SK-N-SH (cell line): ENCODE measurements around the gene PARD3.

ENCODE experiments used
- CHD2 ChIP-seq: fragments of 150-350 bp; IDR thresholded peaks from 2 replicates; pipeline ENCODE4 v1.6.1; 2018; ENCODE audit warnings: low read length; ENCODE audit not compliant: partially characterized antibody
- RFX5 ChIP-seq: IDR thresholded peaks from 2 replicates; pipeline ENCODE4 v1.6.1; 2012; ENCODE audit warnings: mild to moderate bottlenecking, improper control_type of control experiment, low read length
- RXRA ChIP-seq: IDR thresholded peaks from 2 replicates; pipeline ENCODE4 v1.4.0; 2012; ENCODE audit warnings: low read depth, mild to moderate bottlenecking, borderline replicate concordance
- TF ChIP-seq, protein P1 (sequence below): fragments of 200-600 bp; sonication (generic); IDR thresholded peaks from 2 replicates; pipeline ENCODE4 v1.6.1; 2017; ENCODE audit warnings: antibody characterized with exemption, mild to moderate bottlenecking, moderate library complexity

DNA sequence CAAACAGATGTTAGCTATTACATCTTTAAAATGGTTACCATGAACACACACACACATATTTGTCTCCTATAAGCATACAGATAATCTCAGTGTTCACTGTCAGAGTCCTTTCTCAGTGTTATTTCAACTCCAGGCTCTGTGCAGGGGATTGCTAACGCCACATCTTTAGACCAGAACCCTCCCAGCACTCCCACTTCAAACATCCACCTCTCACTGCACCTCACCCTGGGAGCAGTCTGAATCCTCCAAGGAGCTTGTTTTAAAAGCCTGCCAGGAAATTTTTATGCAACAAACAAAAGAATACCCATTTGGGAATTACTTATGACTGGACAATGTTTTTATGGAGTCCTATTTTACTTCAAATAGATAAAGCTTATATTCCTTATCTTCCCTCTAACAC lies 107.4 kb downstream of the PARD3 start:
- TF ChIP-seq CHD2 (no peak), RFX5 (no peak), RXRA (no peak)
- TF ChIP-seq, protein P1, sequence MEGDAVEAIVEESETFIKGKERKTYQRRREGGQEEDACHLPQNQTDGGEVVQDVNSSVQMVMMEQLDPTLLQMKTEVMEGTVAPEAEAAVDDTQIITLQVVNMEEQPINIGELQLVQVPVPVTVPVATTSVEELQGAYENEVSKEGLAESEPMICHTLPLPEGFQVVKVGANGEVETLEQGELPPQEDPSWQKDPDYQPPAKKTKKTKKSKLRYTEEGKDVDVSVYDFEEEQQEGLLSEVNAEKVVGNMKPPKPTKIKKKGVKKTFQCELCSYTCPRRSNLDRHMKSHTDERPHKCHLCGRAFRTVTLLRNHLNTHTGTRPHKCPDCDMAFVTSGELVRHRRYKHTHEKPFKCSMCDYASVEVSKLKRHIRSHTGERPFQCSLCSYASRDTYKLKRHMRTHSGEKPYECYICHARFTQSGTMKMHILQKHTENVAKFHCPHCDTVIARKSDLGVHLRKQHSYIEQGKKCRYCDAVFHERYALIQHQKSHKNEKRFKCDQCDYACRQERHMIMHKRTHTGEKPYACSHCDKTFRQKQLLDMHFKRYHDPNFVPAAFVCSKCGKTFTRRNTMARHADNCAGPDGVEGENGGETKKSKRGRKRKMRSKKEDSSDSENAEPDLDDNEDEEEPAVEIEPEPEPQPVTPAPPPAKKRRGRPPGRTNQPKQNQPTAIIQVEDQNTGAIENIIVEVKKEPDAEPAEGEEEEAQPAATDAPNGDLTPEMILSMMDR: no peak
